ENCODE measurements around the gene UGT1A10. TPM values are rescaled to one million over a fixed set of nuclear protein-coding genes. Genes with fewer than 3 reads are reported as not detected.
"Not testable (repeated sequence)": the region's sequence is repeated elsewhere in the genome, so short reads cannot be mapped to it uniquely, and the experiment has no call there.

The UGT1A10 gene
- total and polyA plus RNA-seq, 8 donors: 0.09 TPM; not detected in 7

- TF ChIP-seq, protein P1, sequence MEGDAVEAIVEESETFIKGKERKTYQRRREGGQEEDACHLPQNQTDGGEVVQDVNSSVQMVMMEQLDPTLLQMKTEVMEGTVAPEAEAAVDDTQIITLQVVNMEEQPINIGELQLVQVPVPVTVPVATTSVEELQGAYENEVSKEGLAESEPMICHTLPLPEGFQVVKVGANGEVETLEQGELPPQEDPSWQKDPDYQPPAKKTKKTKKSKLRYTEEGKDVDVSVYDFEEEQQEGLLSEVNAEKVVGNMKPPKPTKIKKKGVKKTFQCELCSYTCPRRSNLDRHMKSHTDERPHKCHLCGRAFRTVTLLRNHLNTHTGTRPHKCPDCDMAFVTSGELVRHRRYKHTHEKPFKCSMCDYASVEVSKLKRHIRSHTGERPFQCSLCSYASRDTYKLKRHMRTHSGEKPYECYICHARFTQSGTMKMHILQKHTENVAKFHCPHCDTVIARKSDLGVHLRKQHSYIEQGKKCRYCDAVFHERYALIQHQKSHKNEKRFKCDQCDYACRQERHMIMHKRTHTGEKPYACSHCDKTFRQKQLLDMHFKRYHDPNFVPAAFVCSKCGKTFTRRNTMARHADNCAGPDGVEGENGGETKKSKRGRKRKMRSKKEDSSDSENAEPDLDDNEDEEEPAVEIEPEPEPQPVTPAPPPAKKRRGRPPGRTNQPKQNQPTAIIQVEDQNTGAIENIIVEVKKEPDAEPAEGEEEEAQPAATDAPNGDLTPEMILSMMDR (IDR thresholded peaks at IDR 0.05): no peak
- FAIRE-seq: no peak
- Histone ChIP-seq H3K27me3 (peaks cover 0 to 3% (median 0%) of the 10 kb centered on the region in 4 donors), H3K4me1 (no peaks in the 10 kb centered on the region), H3K4me3 (no peak overlapping the region), H3K27ac (no peak overlapping the region), H3K9me3 (no peaks in the 10 kb centered on the region), H3K36me3 (no peaks in the 10 kb centered on the region)
- DNase-seq: no peak
- intact Hi-C loops (cut with DNase I): no loop called here
- no peak for ATAC-seq
These were observed 3.6 kb downstream of the UGT1A10 start for GRCh38 chr2:233639860-233640259.

DNA sequence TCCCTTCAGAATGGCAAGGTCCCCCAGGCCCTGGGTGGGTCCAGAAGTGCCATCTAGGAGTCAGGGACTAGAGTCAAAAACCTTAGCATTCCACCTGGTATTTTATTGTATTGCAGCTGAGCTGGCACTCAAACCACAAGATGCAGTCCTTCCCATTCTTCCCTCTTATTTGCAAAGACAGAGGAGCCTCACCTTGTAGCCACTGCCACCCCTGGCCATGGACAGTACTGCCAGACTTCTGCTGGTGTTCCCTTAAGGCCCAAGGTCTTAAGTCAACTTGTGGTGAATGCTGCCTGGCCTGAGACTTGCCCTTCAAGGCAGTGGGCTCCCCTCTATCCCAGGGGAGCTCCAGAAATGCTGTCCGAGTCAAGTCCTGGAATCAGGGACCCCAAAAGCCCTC, 6.9 kb downstream of the UGT1A10 start:
- H3K4me3 ChIP-seq: no peak overlapping the region
- no peak for ATAC-seq
- TF ChIP-seq, protein P1 (IDR thresholded peaks at IDR 0.05): no peak
- intact Hi-C loops (cut with DNase I): no loop called here
- no peaks in the 10 kb centered on the region for H3K27me3 ChIP-seq
- no peak overlapping the region for H3K27ac ChIP-seq
- 79 to 82% methylated on average over 1 of the region's 1 CpG for WGBS, 2 donors
- H3K9me3 ChIP-seq: no peaks in the 10 kb centered on the region
- DNase-seq: no peak
- no peaks in the 10 kb centered on the region for H3K36me3 ChIP-seq
- no peak for FAIRE-seq
- no peaks in the 10 kb centered on the region for H3K4me1 ChIP-seq

DNA sequence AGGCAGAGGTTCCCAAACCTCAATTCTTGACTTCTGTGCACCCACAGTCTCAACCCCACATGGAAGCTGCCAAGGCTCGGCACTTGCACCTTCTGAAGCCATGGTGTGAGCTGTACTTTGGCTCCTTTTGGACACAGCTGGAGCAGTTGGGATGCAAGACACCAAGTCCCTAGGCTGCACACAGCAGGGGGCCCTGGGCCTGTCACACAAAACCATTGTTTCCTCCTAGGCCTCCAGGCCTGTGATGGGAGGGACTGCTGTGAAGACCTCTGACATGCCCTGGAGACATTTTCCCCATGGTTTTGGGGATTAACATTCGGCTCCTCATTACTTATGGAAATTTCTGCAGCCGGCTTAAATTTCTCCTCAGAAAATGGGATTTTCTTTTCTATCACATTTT, 9.8 kb downstream of the UGT1A10 start:
- H3K36me3 ChIP-seq; FAIRE-seq; H3K4me3 ChIP-seq; H3K27ac ChIP-seq; DNase-seq; ATAC-seq; H3K9me3 ChIP-seq; H3K4me1 ChIP-seq; intact Hi-C loops (cut with DNase I); H3K27me3 ChIP-seq: not testable (repeated sequence)
- WGBS, 2 donors: 74 to 77% methylated on average over 3 of the region's 3 CpGs

GRCh38 chr2:233650981-233651380, 14.7 kb downstream of the UGT1A10 start:
- H3K4me1 ChIP-seq: no peaks in the 10 kb centered on the region
- DNase-seq: no peak
- no peak overlapping the region for H3K4me3 ChIP-seq
- TF ChIP-seq, protein P1 (IDR thresholded peaks at IDR 0.05): no peak
- H3K9me3 ChIP-seq: no peaks in the 10 kb centered on the region
- H3K27ac ChIP-seq: no peak overlapping the region
- intact Hi-C loops (cut with DNase I): no loop called here
- FAIRE-seq: no peak
- 71 to 81% methylated on average over 4 of the region's 4 CpGs for WGBS, 2 donors
- ATAC-seq: no peak
- no peaks in the 10 kb centered on the region for H3K36me3 ChIP-seq
- H3K27me3 ChIP-seq: no peaks in the 10 kb centered on the region

- no peak for ATAC-seq
These were observed 15.2 kb downstream of the UGT1A10 start for GRCh38 chr2:233651430-233651829.

More at GRCh38 chr2:233651430-233651829, 15.2 kb downstream of the UGT1A10 start:
- TF ChIP-seq, protein P1 (IDR thresholded peaks at IDR 0.05): no peak
- FAIRE-seq: peak; percentile 41
- 80 to 92% methylated on average over 2 of the region's 2 CpGs for WGBS, 2 donors
- no peak overlapping the region for H3K4me3 ChIP-seq
- H3K4me1 ChIP-seq: no peaks in the 10 kb centered on the region
- H3K27me3 ChIP-seq: no peaks in the 10 kb centered on the region
- no peak for DNase-seq
- no peak overlapping the region for H3K27ac ChIP-seq
- intact Hi-C loops (cut with DNase I): no loop called here
- H3K9me3 ChIP-seq: no peaks in the 10 kb centered on the region
- H3K36me3 ChIP-seq: no peaks in the 10 kb centered on the region

Measured in pancreas (tissue), 10 donors.